ENCODE data around the gene ST6GALNAC2. TPM values are rescaled to one million over a fixed set of nuclear protein-coding genes. Genes with fewer than 3 reads are reported as not detected.
A peak's percentile ranks its signal among the peaks of the same experiment; 100 is the strongest.

The ST6GALNAC2 gene
- polyA plus RNA-seq, 1 donor (not counting 4 experiments of a cell fraction or from before 2014, with no cell fraction given): 45.8 TPM

DNA sequence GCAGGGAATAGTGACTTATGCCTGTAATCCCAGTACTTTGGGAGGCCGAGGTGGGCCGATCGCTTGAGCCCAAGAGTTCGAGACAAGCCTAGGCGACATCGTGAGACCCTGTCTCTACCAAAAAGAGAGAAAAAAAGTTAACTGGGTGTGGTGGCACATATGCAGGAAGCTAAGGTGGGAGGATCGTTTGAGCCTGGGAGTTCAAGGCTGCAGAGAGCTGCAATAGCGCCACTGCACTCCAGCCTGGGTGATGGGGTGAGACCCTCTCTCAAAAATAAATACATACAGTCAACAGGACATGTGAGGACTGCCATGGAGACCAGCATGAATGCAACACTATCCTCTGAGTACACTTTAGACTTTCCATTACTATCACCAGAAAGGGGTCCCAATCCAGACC is 15.4 kb upstream of the ST6GALNAC2 start:
- no peaks in the 10 kb centered on the region for H3K79me2 ChIP-seq (ENCODE audit: control insufficient read depth, insufficient read depth, low read length)
- peak overlapping the region; percentile 6 for H2AFZ ChIP-seq (ENCODE audit: control insufficient read depth, low read length)
- no peak overlapping the region for H3K4me3 ChIP-seq (ENCODE audit: control insufficient read depth in 2 of 3, extremely low read depth in 1 of 3, insufficient read depth in 2 of 3, low read depth in 1 of 3, low read length in 3 of 3)
- peak overlapping the region; percentile 31 for H3K9ac ChIP-seq (ENCODE audit: control insufficient read depth, extremely low read depth, insufficient read depth, low read length)
- no peaks in the 10 kb centered on the region for H3K27me3 ChIP-seq (ENCODE audit: control insufficient read depth, extremely low read depth, insufficient read depth, low read length)
- peak overlapping the region; percentile 92 for H3K27ac ChIP-seq (ENCODE audit: control insufficient read depth, insufficient read depth, low read length)
- peaks cover 50% of the 10 kb centered on the region for H3K4me1 ChIP-seq (ENCODE audit: control insufficient read depth, extremely low read depth, insufficient read depth, low read length)
- DNase-seq (ENCODE audit: low read depth, low spot score) (no peak), FAIRE-seq (no peak)
- no peak for TF ChIP-seq EZH2 (IDR thresholded peaks at IDR 0.05; ENCODE audit: low read length)
- TF ChIP-seq, protein P1, sequence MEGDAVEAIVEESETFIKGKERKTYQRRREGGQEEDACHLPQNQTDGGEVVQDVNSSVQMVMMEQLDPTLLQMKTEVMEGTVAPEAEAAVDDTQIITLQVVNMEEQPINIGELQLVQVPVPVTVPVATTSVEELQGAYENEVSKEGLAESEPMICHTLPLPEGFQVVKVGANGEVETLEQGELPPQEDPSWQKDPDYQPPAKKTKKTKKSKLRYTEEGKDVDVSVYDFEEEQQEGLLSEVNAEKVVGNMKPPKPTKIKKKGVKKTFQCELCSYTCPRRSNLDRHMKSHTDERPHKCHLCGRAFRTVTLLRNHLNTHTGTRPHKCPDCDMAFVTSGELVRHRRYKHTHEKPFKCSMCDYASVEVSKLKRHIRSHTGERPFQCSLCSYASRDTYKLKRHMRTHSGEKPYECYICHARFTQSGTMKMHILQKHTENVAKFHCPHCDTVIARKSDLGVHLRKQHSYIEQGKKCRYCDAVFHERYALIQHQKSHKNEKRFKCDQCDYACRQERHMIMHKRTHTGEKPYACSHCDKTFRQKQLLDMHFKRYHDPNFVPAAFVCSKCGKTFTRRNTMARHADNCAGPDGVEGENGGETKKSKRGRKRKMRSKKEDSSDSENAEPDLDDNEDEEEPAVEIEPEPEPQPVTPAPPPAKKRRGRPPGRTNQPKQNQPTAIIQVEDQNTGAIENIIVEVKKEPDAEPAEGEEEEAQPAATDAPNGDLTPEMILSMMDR (optimal IDR thresholded peaks at IDR 0.05 in 1 of 3, IDR thresholded peaks at IDR 0.05 in 1 of 3, conservative IDR thresholded peaks at IDR 0.05 in 1 of 3; ENCODE audit: extremely low read depth in 1 of 3, insufficient read depth in 2 of 3, low read length in 3 of 3): no peak
- no peaks in the 10 kb centered on the region for H3K9me3 ChIP-seq (ENCODE audit: control insufficient read depth, low read depth, low read length)
- H3K9me1 ChIP-seq (ENCODE audit: control insufficient read depth, extremely low read depth, insufficient read depth, low read length): no peaks in the 10 kb centered on the region
- H3K4me2 ChIP-seq (ENCODE audit: control insufficient read depth, extremely low read depth, insufficient read depth, low read depth, low read length): peak overlapping the region; percentile 73
- no peaks in the 10 kb centered on the region for H3K36me3 ChIP-seq (ENCODE audit: control insufficient read depth in 2 of 2, extremely low read depth in 1 of 2, insufficient read depth in 2 of 2, low read length in 2 of 2)
- dilution Hi-C loops (cut with MboI; ENCODE audit: extremely low pct_ligation_motif_present, low sequenced_read_pairs): no loop called here
- no peaks in the 10 kb centered on the region for H4K20me1 ChIP-seq (ENCODE audit: control insufficient read depth, extremely low read depth, insufficient read depth, low read length)

DNA sequence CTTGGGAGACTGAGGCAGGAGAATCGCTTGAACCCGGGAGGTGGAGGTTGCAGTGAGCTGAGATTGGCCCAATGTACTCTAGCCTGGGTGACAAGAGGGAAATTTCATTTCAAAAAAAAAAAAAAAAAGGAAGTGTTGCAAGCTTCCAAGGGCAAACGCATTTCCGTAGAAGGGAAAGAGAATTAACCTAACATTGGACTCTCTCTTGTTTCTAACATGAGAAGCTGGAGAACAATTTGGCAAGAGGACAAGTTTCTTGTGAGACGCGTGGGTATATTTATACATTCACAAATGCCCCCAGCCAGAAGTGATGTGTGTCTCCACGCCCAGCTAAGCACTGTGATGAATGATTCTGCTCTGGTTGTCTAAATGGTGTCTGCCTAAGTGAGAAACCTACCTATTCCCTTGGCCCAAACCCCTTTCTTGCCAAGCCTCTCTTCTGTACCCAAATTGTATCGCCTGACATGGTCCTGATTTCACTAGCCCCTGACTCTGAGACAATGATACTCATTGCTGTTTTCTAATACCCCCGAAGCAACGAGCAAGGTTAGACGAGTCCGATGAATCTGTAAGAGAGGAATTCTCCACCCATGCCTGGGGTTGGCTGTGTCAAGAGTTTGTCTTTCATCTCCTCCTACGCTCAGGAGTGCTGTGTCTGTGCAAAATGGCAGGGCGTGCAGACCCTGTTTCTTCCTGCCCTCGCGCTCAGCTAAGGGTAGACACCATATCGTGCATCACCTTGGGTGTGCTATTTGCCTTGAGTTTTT is 14.2 kb upstream of the ST6GALNAC2 start:
- H2AFZ ChIP-seq (ENCODE audit: control insufficient read depth, low read length): peak overlapping the region; percentile 5
- H3K27ac ChIP-seq (ENCODE audit: control insufficient read depth, insufficient read depth, low read length): peak overlapping the region; percentile 92
- peak overlapping the region; percentile 0 for H3K9ac ChIP-seq (ENCODE audit: control insufficient read depth, extremely low read depth, insufficient read depth, low read length)
- dilution Hi-C loops (cut with MboI; ENCODE audit: extremely low pct_ligation_motif_present, low sequenced_read_pairs): no loop called here
- peaks cover 50% of the 10 kb centered on the region for H3K4me1 ChIP-seq (ENCODE audit: control insufficient read depth, extremely low read depth, insufficient read depth, low read length)
- H3K9me3 ChIP-seq (ENCODE audit: control insufficient read depth, low read depth, low read length): no peaks in the 10 kb centered on the region
- H3K4me2 ChIP-seq (ENCODE audit: control insufficient read depth, extremely low read depth, insufficient read depth, low read depth, low read length): peak overlapping the region; percentile 6
- H3K4me3 ChIP-seq (ENCODE audit: control insufficient read depth in 2 of 3, extremely low read depth in 1 of 3, insufficient read depth in 2 of 3, low read depth in 1 of 3, low read length in 3 of 3): no peak overlapping the region
- TF ChIP-seq, protein P1 (optimal IDR thresholded peaks at IDR 0.05 in 1 of 3, IDR thresholded peaks at IDR 0.05 in 1 of 3, conservative IDR thresholded peaks at IDR 0.05 in 1 of 3; ENCODE audit: extremely low read depth in 1 of 3, insufficient read depth in 2 of 3, low read length in 3 of 3): no peak
- no peak for TF ChIP-seq EZH2 (IDR thresholded peaks at IDR 0.05; ENCODE audit: low read length)
- DNase-seq (ENCODE audit: low read depth, low spot score) (no peak), FAIRE-seq (peak; percentile 61)
- no peaks in the 10 kb centered on the region for H4K20me1 ChIP-seq (ENCODE audit: control insufficient read depth, extremely low read depth, insufficient read depth, low read length)
- no peaks in the 10 kb centered on the region for H3K79me2 ChIP-seq (ENCODE audit: control insufficient read depth, insufficient read depth, low read length)
- H3K9me1 ChIP-seq (ENCODE audit: control insufficient read depth, extremely low read depth, insufficient read depth, low read length): no peaks in the 10 kb centered on the region
- H3K27me3 ChIP-seq (ENCODE audit: control insufficient read depth, extremely low read depth, insufficient read depth, low read length): no peaks in the 10 kb centered on the region
- no peaks in the 10 kb centered on the region for H3K36me3 ChIP-seq (ENCODE audit: control insufficient read depth in 2 of 2, extremely low read depth in 1 of 2, insufficient read depth in 2 of 2, low read length in 2 of 2)
